ENCODE results near the gene CNN3.

CNN3 gene

GRCh38 chr1:94922761-94923331 is 4.1 kb downstream of the CNN3 start:
- no peak for DNase-seq

- no peak for DNase-seq
Measured at GRCh38 chr1:94921977-94922376, 4.9 kb downstream of the CNN3 start.

- no peak for DNase-seq
Measured at GRCh38 chr1:94920061-94920460, 6.8 kb downstream of the CNN3 start.

GRCh38 chr1:94919241-94920030 is 7.5 kb downstream of the CNN3 start:
- no peak for DNase-seq

- no peak for DNase-seq
Measured at GRCh38 chr1:94917251-94917650, 9.7 kb downstream of the CNN3 start.

GRCh38 chr1:94912263-94913184 is 14.4 kb downstream of the CNN3 start:
- DNase-seq, result no peak

GRCh38 chr1:94909486-94909885 is 17.4 kb downstream of the CNN3 start:
- DNase-seq, result no peak

GRCh38 chr1:94908965-94909364 is 17.9 kb downstream of the CNN3 start:
- DNase-seq, result no peak

- DNase-seq, result no peak
Measured at GRCh38 chr1:94908190-94908589, 18.7 kb downstream of the CNN3 start.

GRCh38 chr1:94907136-94907535 is 19.8 kb downstream of the CNN3 start:
- no peak for DNase-seq

GRCh38 chr1:94906382-94906781 is 20.5 kb downstream of the CNN3 start:
- no peak for DNase-seq

- DNase-seq, result no peak
Measured at GRCh38 chr1:94905207-94905606, 21.7 kb downstream of the CNN3 start.

GRCh38 chr1:94903280-94904009 is 23.5 kb downstream of the CNN3 start:
- no peak for DNase-seq

GRCh38 chr1:94901841-94902240 is 25.1 kb downstream of the CNN3 start:
- no peak for DNase-seq

GRCh38 chr1:94899756-94900155 is 27.2 kb downstream of the CNN3 start:
- no peak for DNase-seq

GRCh38 chr1:94898491-94899385 is 28.2 kb downstream of the CNN3 start:
- no peak for DNase-seq

- no peak for DNase-seq
Measured at GRCh38 chr1:94895518-94895917, 31.4 kb downstream of the CNN3 start.

- DNase-seq, result no peak
Measured at GRCh38 chr1:94894630-94895029, 32.3 kb downstream of the CNN3 start.

GRCh38 chr1:94892604-94893254 is 34.2 kb downstream of the CNN3 start:
- DNase-seq, result no peak

- no peak for DNase-seq
Measured at GRCh38 chr1:94888201-94888600, 38.7 kb downstream of the CNN3 start.

GRCh38 chr1:94887603-94888171 is 39.2 kb downstream of the CNN3 start:
- DNase-seq, result no peak
